Spleen (tissue), 11 donors: ENCODE measurements around the gene CDH18. TPM values are rescaled to one million over a fixed set of nuclear protein-coding genes. Genes with fewer than 3 reads are reported as not detected.

Experiments
- DNase-seq: peaks from one replicate; pipeline ENCODE4 v3.0.0-alpha.2; 2020
- H3K27ac ChIP-seq, 8 donors: fragments of 200-600 bp; sonication (generic) in 7 of 8; 1 replicate in 4 of 8; 2 replicates in 4 of 8; pipeline versions ENCODE4 v1.5.0 to v1.8.0; 2016 to 2021; ENCODE audit warnings: inconsistent platforms in 4 of 8, mild to moderate bottlenecking in 4 of 8, moderate library complexity in 1 of 8
- H3K27me3 ChIP-seq, 7 donors: fragments of 200-600 bp; sonication (generic) in 6 of 7; replicated peaks in 1 of 7; 1 replicate in 4 of 7; 2 replicates in 3 of 7; pipeline versions ENCODE4 v1.5.0 to v1.8.0; 2016 to 2021; ENCODE audit warnings: inconsistent platforms in 3 of 7, mild to moderate bottlenecking in 1 of 7
- H3K36me3 ChIP-seq, 6 donors: fragments of 200-600 bp; sonication (generic) in 5 of 6; 1 replicate in 4 of 6; 2 replicates in 2 of 6; pipeline versions ENCODE4 v1.5.0 to v1.8.0; 2016 to 2021; ENCODE audit warnings: inconsistent platforms in 2 of 6
- H3K4me1 ChIP-seq, 6 donors: fragments of 200-600 bp; sonication (generic) in 5 of 6; 1 replicate in 3 of 6; 2 replicates in 3 of 6; pipeline versions ENCODE4 v1.5.0 to v1.8.0; 2016 to 2021; ENCODE audit warnings: inconsistent platforms in 3 of 6
- H3K4me3 ChIP-seq, 8 donors: fragments of 200-600 bp; sonication (generic) in 7 of 8; 1 replicate in 4 of 8; 2 replicates in 4 of 8; pipeline versions ENCODE4 v1.5.0 to v1.8.0; 2016 to 2021; ENCODE audit warnings: inconsistent platforms in 4 of 8, mild to moderate bottlenecking in 4 of 8, moderate library complexity in 2 of 8
- H3K9me3 ChIP-seq, 8 donors: fragments of 200-600 bp; sonication (generic) in 7 of 8; 1 replicate in 4 of 8; 2 replicates in 4 of 8; pipeline versions ENCODE4 v1.5.0 to v1.8.0; 2016 to 2021; ENCODE audit warnings: inconsistent platforms in 4 of 8
- CTCF ChIP-seq, 11 experiments: fragments of 200-600 bp in 7 of 11; fragments of 450-650 bp in 4 of 11; sonication (generic) in 4 of 11; IDR thresholded peaks in 8 of 11; conservative IDR thresholded peaks in 3 of 11; 1 replicate in 7 of 11; 2 replicates in 4 of 11; pipeline versions ENCODE4 v1.4.0 to v1.8.0; 2016 to 2021; ENCODE audit warnings: antibody characterized with exemption in 11 of 11, inconsistent platforms in 4 of 11, mild to moderate bottlenecking in 1 of 11
- POLR2A ChIP-seq, 3 donors: fragments of 450-650 bp; IDR thresholded peaks; one replicate each; pipeline ENCODE4 v1.5.1; 2017; ENCODE audit warnings: antibody characterized with exemption in 3 of 3, mild to moderate bottlenecking in 1 of 3
- POLR2AphosphoS5 ChIP-seq, 3 donors: sonication (generic); formaldehyde crosslinking; IDR thresholded peaks; one replicate each; pipeline ENCODE4 v1.5.1; 2017; ENCODE audit warnings: antibody characterized with exemption in 3 of 3
- WGBS, 5 donors: extraction: QIAGEN DNeasy Blood & Tissue Kit in 3 of 5; methylation state at CpG; one replicate each; pipeline versions ENCODE4 v1.1.5 to v1.1.7; 2013 to 2018; 5-methylcytosine and 5-hydroxymethylcytosine counted together
- intact Hi-C: fragments of 100-400 bp; cut with DNase I; formaldehyde crosslinking; loops from one replicate; pipeline ENCODE4 v1.15.0; 2023; ENCODE audit warnings: low total_unique reads
- polyA plus RNA-seq, 3 donors: library from polyadenylated mRNA; stranded (reverse); fragments of 200-250 nt; gene quantifications; one replicate each; pipeline ENCODE4 v1.2.1, GENCODE V29; 2013
- total RNA-seq, 7 donors: library from RNA; depleted of rRNA in 3 of 7; stranded (reverse); fragments of >200 nt in 3 of 7; fragmentation: NEBNext Ultra II Directional in 4 of 7; extraction: Animal tissue kit (Norgen Biotek cat#: 25700) in 4 of 7; gene quantifications; one replicate each; pipeline versions ENCODE4 v1.1.0 to v1.2.1, GENCODE V29; 2016 to 2021
- donor health status: healthy with polysubstance abuse.
- donor health status: DM: no; HTN: no; CAD: no; lungs with moderate emphysema.
- donor health status: DM: no; HTN: no; CAD: no.
- donor health status: Bipolar disorder and iron deficiency.
- donor health status: healthy.
- donor health status: DM: no; HTN: no; CAD: no.
- donor health status: DM: yes; HTN: yes; CAD: no.

Gene CDH18
- total and polyA plus RNA-seq, 10 donors: 0.26 TPM; not detected in 9

DNA sequence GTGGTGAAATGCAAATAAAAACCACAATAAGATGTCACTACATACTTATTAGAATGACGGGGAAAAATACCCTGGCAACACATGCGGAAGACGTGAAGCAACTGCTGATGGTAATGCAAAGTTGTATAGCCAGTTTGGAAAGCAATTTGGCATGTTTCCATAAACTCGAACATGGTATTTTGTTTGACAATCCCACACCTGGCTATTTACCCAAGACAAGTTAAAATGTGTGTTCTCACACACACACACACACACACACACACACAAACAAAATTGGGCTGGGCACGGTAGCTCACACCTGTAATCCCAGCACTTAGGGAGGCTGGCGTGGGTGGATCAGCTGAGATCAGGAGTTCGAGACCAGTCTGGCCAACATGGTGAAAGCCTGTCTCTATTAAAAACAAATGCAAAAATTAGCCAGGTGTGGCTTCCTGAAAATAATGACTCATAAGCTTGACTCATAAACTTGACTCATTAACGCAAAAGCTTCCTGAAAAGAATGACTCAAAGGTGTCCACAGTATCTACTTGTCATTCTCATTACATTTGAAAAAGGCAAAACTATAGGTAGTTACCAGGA lies 456.5 kb downstream of the CDH18 start:
- whole genome bisulfite sequencing, 5 donors: 75 to 88% (median 82%) methylated on average over 8 of the region's 8 CpGs
- TF ChIP-seq POLR2AphosphoS5 (IDR thresholded peaks at IDR 0.05): no peak
- no peak for TF ChIP-seq CTCF (IDR thresholded peaks at IDR 0.05 in 8 of 11, conservative IDR thresholded peaks at IDR 0.05 in 3 of 11)
- TF ChIP-seq POLR2A (IDR thresholded peaks at IDR 0.05): no peak
- DNase-seq: no peak
- no peaks in the 10 kb centered on the region for H3K27me3 ChIP-seq
- peaks cover 0 to 13% (median 2%) of the 10 kb centered on the region in 8 donors for H3K9me3 ChIP-seq
- no peaks in the 10 kb centered on the region for H3K36me3 ChIP-seq
- H3K4me3 ChIP-seq: no peak overlapping the region
- H3K27ac ChIP-seq: no peak overlapping the region
- intact Hi-C loops: no loop called here
- H3K4me1 ChIP-seq: no peaks in the 10 kb centered on the region

DNA sequence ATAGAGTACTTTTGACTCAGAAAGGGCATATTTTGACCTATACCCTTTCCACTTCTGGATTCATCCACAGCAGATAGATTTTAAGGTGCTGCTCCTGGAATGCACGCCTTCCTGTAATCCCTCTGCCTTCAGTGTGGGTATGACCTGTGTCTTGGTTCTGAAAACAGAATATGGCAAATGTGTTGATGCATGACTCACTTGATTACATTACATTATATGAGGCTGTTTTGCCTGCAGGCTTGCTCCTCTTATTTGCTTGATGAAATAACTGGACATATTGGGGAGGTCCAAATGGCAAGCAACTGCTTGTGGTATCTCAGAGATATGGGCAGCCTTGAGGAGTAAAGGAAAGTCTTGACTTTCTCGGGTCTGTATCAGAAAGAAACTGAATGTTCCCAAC lies 468.6 kb downstream of the CDH18 start:
- H3K36me3 ChIP-seq: no peaks in the 10 kb centered on the region
- DNase-seq: no peak
- no peaks in the 10 kb centered on the region for H3K4me1 ChIP-seq
- no peak overlapping the region for H3K4me3 ChIP-seq
- intact Hi-C loops: no loop called here
- TF ChIP-seq CTCF (IDR thresholded peaks at IDR 0.05 in 8 of 11, conservative IDR thresholded peaks at IDR 0.05 in 3 of 11): no peak
- TF ChIP-seq POLR2AphosphoS5 (IDR thresholded peaks at IDR 0.05): no peak
- no peak for TF ChIP-seq POLR2A (IDR thresholded peaks at IDR 0.05)
- 52 to 80% (median 68%) methylated on average over 2 of the region's 2 CpGs for WGBS, 5 donors
- no peaks in the 10 kb centered on the region for H3K27me3 ChIP-seq
- H3K27ac ChIP-seq: no peak overlapping the region
- peaks cover 0 to 17% (median 2%) of the 10 kb centered on the region in 8 donors for H3K9me3 ChIP-seq

GRCh38 chr5:19498852-19499251 lies 489.1 kb downstream of the CDH18 start:
- no peak for DNase-seq
- H3K27ac ChIP-seq: no peak overlapping the region
- intact Hi-C loops: no loop called here
- H3K36me3 ChIP-seq: no peaks in the 10 kb centered on the region
- 66 to 84% (median 69%) methylated on average over 2 of the region's 2 CpGs for WGBS, 5 donors
- H3K4me3 ChIP-seq: no peak overlapping the region
- H3K27me3 ChIP-seq: no peaks in the 10 kb centered on the region
- TF ChIP-seq POLR2AphosphoS5 (IDR thresholded peaks at IDR 0.05) (no peak), CTCF (IDR thresholded peaks at IDR 0.05 in 8 of 11, conservative IDR thresholded peaks at IDR 0.05 in 3 of 11) (no peak), POLR2A (IDR thresholded peaks at IDR 0.05) (no peak)
- no peaks in the 10 kb centered on the region for H3K4me1 ChIP-seq
- H3K9me3 ChIP-seq: no peaks in the 10 kb centered on the region

GRCh38 chr5:19497229-19497815 lies 490.7 kb downstream of the CDH18 start:
- intact Hi-C loops: no loop called here
- Histone ChIP-seq H3K36me3 (no peaks in the 10 kb centered on the region), H3K9me3 (no peaks in the 10 kb centered on the region), H3K4me3 (no peak overlapping the region), H3K4me1 (no peaks in the 10 kb centered on the region), H3K27ac (no peak overlapping the region), H3K27me3 (no peaks in the 10 kb centered on the region)
- WGBS, 5 donors: 67 to 88% (median 76%) methylated on average over 3 of the region's 3 CpGs
- DNase-seq: no peak
- TF ChIP-seq POLR2AphosphoS5 (IDR thresholded peaks at IDR 0.05) (no peak), POLR2A (IDR thresholded peaks at IDR 0.05) (no peak), CTCF (IDR thresholded peaks at IDR 0.05 in 8 of 11, conservative IDR thresholded peaks at IDR 0.05 in 3 of 11) (no peak)
